ENCODE data around the gene NRXN3.
A peak's percentile ranks its signal among the peaks of the same experiment; 100 is the strongest.
"Not testable (repeated sequence)": the region's sequence is repeated elsewhere in the genome, so short reads cannot be mapped to it uniquely, and the experiment has no call there.

Gene NRXN3

GRCh38 chr14:78541788-78542187, 371.6 kb downstream of the NRXN3 start:
- not testable (repeated sequence) for H3K4me1 Mint-ChIP-seq; H3K4me3 Mint-ChIP-seq; H3K27ac Mint-ChIP-seq; H3K36me3 Mint-ChIP-seq; DNase-seq (ENCODE audit: low spot score in 2 of 2); ATAC-seq
- H3K9me3 Mint-ChIP-seq: peaks cover 11% of the 10 kb centered on the region

GRCh38 chr14:78543433-78543832, 373.3 kb downstream of the NRXN3 start:
- Mint-ChIP-seq H3K27ac (no peak overlapping the region), H3K4me1 (no peaks in the 10 kb centered on the region), H3K36me3 (no peaks in the 10 kb centered on the region), H3K9me3 (peaks cover 11% of the 10 kb centered on the region), H3K4me3 (no peak overlapping the region)
- ATAC-seq (no peak), DNase-seq (ENCODE audit: low spot score in 2 of 2) (no peak)

GRCh38 chr14:78561074-78561473, 390.9 kb downstream of the NRXN3 start:
- no peak overlapping the region for H3K27ac Mint-ChIP-seq
- H3K36me3 Mint-ChIP-seq: no peaks in the 10 kb centered on the region
- H3K4me1 Mint-ChIP-seq: peaks cover 3% of the 10 kb centered on the region
- DNase-seq (ENCODE audit: low spot score in 2 of 2) (no peak), ATAC-seq (no peak)
- no peaks in the 10 kb centered on the region for H3K9me3 Mint-ChIP-seq
- H3K4me3 Mint-ChIP-seq: no peak overlapping the region

- Mint-ChIP-seq H3K27ac (no peak overlapping the region), H3K4me1 (peaks cover 13% of the 10 kb centered on the region), H3K4me3 (no peak overlapping the region), H3K36me3 (no peaks in the 10 kb centered on the region), H3K9me3 (no peaks in the 10 kb centered on the region)
- DNase-seq (ENCODE audit: low spot score in 2 of 2) (peak; percentile 32 to 74), ATAC-seq (peak; percentile 77)
Measured at GRCh38 chr14:78566026-78566858, 396.1 kb downstream of the NRXN3 start.

GRCh38 chr14:78566859-78567172, 396.6 kb downstream of the NRXN3 start:
- no peaks in the 10 kb centered on the region for H3K36me3 Mint-ChIP-seq
- H3K4me3 Mint-ChIP-seq: no peak overlapping the region
- peaks cover 13% of the 10 kb centered on the region for H3K4me1 Mint-ChIP-seq
- ATAC-seq: no peak
- DNase-seq (ENCODE audit: low spot score in 2 of 2): no peak
- H3K27ac Mint-ChIP-seq: no peak overlapping the region
- H3K9me3 Mint-ChIP-seq: no peaks in the 10 kb centered on the region

- DNase-seq (ENCODE audit: low spot score in 2 of 2): no peak
- no peak for ATAC-seq
- H3K9me3 Mint-ChIP-seq: no peaks in the 10 kb centered on the region
- peaks cover 13% of the 10 kb centered on the region for H3K4me1 Mint-ChIP-seq
- H3K36me3 Mint-ChIP-seq: no peaks in the 10 kb centered on the region
- no peak overlapping the region for H3K4me3 Mint-ChIP-seq
- no peak overlapping the region for H3K27ac Mint-ChIP-seq
Measured at GRCh38 chr14:78567343-78567742, 397.2 kb downstream of the NRXN3 start.

GRCh38 chr14:78573736-78574135, 403.6 kb downstream of the NRXN3 start:
- H3K9me3 Mint-ChIP-seq; H3K4me3 Mint-ChIP-seq; H3K36me3 Mint-ChIP-seq; DNase-seq (ENCODE audit: low spot score in 2 of 2); H3K4me1 Mint-ChIP-seq; ATAC-seq; H3K27ac Mint-ChIP-seq: not testable (repeated sequence)

- ATAC-seq (no peak), DNase-seq (ENCODE audit: low spot score in 2 of 2) (no peak)
- Mint-ChIP-seq H3K36me3 (no peaks in the 10 kb centered on the region), H3K4me3 (no peak overlapping the region), H3K4me1 (no peaks in the 10 kb centered on the region), H3K27ac (no peak overlapping the region), H3K9me3 (peaks cover 5% of the 10 kb centered on the region)
Measured at GRCh38 chr14:78576437-78577166, 406.4 kb downstream of the NRXN3 start.

- Mint-ChIP-seq H3K9me3 (no peaks in the 10 kb centered on the region), H3K4me3 (no peak overlapping the region), H3K27ac (no peak overlapping the region), H3K36me3 (no peaks in the 10 kb centered on the region), H3K4me1 (no peaks in the 10 kb centered on the region)
- ATAC-seq (no peak), DNase-seq (ENCODE audit: low spot score in 2 of 2) (no peak)
Measured at GRCh38 chr14:78581229-78581628, 411.1 kb downstream of the NRXN3 start.

- DNase-seq (ENCODE audit: low spot score in 2 of 2) (no peak), ATAC-seq (no peak)
- H3K4me3 Mint-ChIP-seq: no peak overlapping the region
- no peaks in the 10 kb centered on the region for H3K36me3 Mint-ChIP-seq
- no peaks in the 10 kb centered on the region for H3K9me3 Mint-ChIP-seq
- H3K27ac Mint-ChIP-seq: no peak overlapping the region
- H3K4me1 Mint-ChIP-seq: no peaks in the 10 kb centered on the region
Measured at GRCh38 chr14:78586681-78587080, 416.5 kb downstream of the NRXN3 start.

- ATAC-seq: no peak
- no peaks in the 10 kb centered on the region for H3K36me3 Mint-ChIP-seq
- H3K27ac Mint-ChIP-seq: no peak overlapping the region
- H3K4me1 Mint-ChIP-seq: no peaks in the 10 kb centered on the region
- DNase-seq (ENCODE audit: low spot score in 2 of 2): no peak
- no peak overlapping the region for H3K4me3 Mint-ChIP-seq
- H3K9me3 Mint-ChIP-seq: no peaks in the 10 kb centered on the region
Measured at GRCh38 chr14:78588906-78589305, 418.7 kb downstream of the NRXN3 start.

GRCh38 chr14:78592616-78593219, 422.5 kb downstream of the NRXN3 start:
- Mint-ChIP-seq H3K36me3 (no peaks in the 10 kb centered on the region), H3K4me3 (no peak overlapping the region), H3K27ac (no peak overlapping the region), H3K4me1 (no peaks in the 10 kb centered on the region), H3K9me3 (no peaks in the 10 kb centered on the region)
- DNase-seq (ENCODE audit: low spot score in 2 of 2) (no peak), ATAC-seq (no peak)

GRCh38 chr14:78593949-78594348, 423.8 kb downstream of the NRXN3 start:
- H3K9me3 Mint-ChIP-seq: no peaks in the 10 kb centered on the region

GRCh38 chr14:78595797-78596196, 425.6 kb downstream of the NRXN3 start:
- H3K27ac Mint-ChIP-seq: no peak overlapping the region
- no peaks in the 10 kb centered on the region for H3K36me3 Mint-ChIP-seq
- H3K4me1 Mint-ChIP-seq: peaks cover 6% of the 10 kb centered on the region
- DNase-seq (ENCODE audit: low spot score in 2 of 2): no peak
- H3K4me3 Mint-ChIP-seq: no peak overlapping the region
- ATAC-seq: no peak
- no peaks in the 10 kb centered on the region for H3K9me3 Mint-ChIP-seq

More at GRCh38 chr14:78593949-78594348, 423.8 kb downstream of the NRXN3 start:
- Mint-ChIP-seq H3K4me3 (no peak overlapping the region), H3K27ac (no peak overlapping the region), H3K36me3 (no peaks in the 10 kb centered on the region), H3K4me1 (peaks cover 6% of the 10 kb centered on the region)
- DNase-seq (ENCODE audit: low spot score in 2 of 2) (no peak), ATAC-seq (no peak)

GRCh38 chr14:78598046-78598920, 428.1 kb downstream of the NRXN3 start:
- peaks cover 6% of the 10 kb centered on the region for H3K4me1 Mint-ChIP-seq
- H3K27ac Mint-ChIP-seq: no peak overlapping the region
- H3K4me3 Mint-ChIP-seq: no peak overlapping the region

More at GRCh38 chr14:78598046-78598920, 428.1 kb downstream of the NRXN3 start:
- Mint-ChIP-seq H3K9me3 (no peaks in the 10 kb centered on the region), H3K36me3 (no peaks in the 10 kb centered on the region)
- DNase-seq (ENCODE audit: low spot score in 2 of 2) (peak; percentile 5 to 53), ATAC-seq (peak; percentile 71)
